ENCODE data around the gene SLC5A9. TPM values are rescaled to one million over a fixed set of nuclear protein-coding genes. Genes with fewer than 3 reads are reported as not detected.

The SLC5A9 gene
- not detected in 2 replicates for total RNA-seq (2013; cell fraction: nucleolus; rRNA removed)
- total RNA-seq (2014; rRNA removed) (not detected in 2 replicates), total RNA-seq (2014; rRNA removed; fragmentation: Illumina TruSeq; extraction: Trizol) (not detected in 2 replicates), total RNA-seq (2021) (not detected in 2 replicates), polyA plus RNA-seq (2011; rRNA removed) (0.03 and 0.06 TPM in 2 replicates), polyA plus RNA-seq (2014; fragmentation: Illumina TruSeq; extraction: Trizol) (not detected in 2 replicates), polyA plus RNA-seq (2014; fragmentation: Nextera tagmentation; extraction: Ambion mirVana) (not detected), polyA plus RNA-seq (2014; rRNA removed) (not detected in 2 replicates), polyA plus RNA-seq (2016; fragmentation: Nextera tagmentation; extraction: Ambion mirVana) (not detected), polyA minus RNA-seq (2011; rRNA and poly(A)+ RNA removed) (not detected in 2 replicates), Bru-seq, nascent RNA (percentile 6 among the genes with signal in this experiment), BruChase-seq, experiment 1, labeled RNA remaining after a 6-hour chase (percentile 7 among the genes with signal in this experiment), BruChase-seq, experiment 2, labeled RNA remaining after a 2-hour chase (not detected)
- polyA plus RNA-seq (2011; ENCODE audit: low read depth), result not detected
- not detected in 2 replicates for polyA plus RNA-seq (2011; cell fraction: cytosol; rRNA removed)
- polyA plus RNA-seq (2011; cell fraction: nucleus; rRNA removed), result not detected in 2 replicates
- polyA plus RNA-seq (2012), result not detected in 2 replicates
- not detected in 2 replicates for polyA minus RNA-seq (2011; cell fraction: cytosol; rRNA and poly(A)+ RNA removed)
- polyA minus RNA-seq (2011; cell fraction: nucleus; rRNA and poly(A)+ RNA removed), result not detected in 2 replicates
- long read RNA-seq, experiment 1, result 0 reads
- long read RNA-seq, experiment 2, result 0 reads

GRCh38 chr1:48222501-48223242, at the start of gene SLC5A9:
SLC5A9 (plus strand) TSS chr1:48222716; CDS start chr1:48222737, 21 bp downstream.
- DNase-seq (ENCODE audit: low read depth, low spot score) (no peak), FAIRE-seq (no peak), ATAC-seq (no peak)
- H3K4me2 ChIP-seq (ENCODE audit: control insufficient read depth, insufficient read depth), result no peak within 1 kb of the TSS
- H3K4me1 ChIP-seq (ENCODE audit: control insufficient read depth, insufficient read depth, low read length), result no peaks in the 10 kb centered on the region
- no peak within 1 kb of the TSS for H2AFZ ChIP-seq (ENCODE audit: control insufficient read depth, low read depth, low read length)
- no peaks in the 10 kb centered on the region for H4K20me1 ChIP-seq (ENCODE audit: control insufficient read depth, insufficient read depth)
- TF ChIP-seq HSF1 (IDR thresholded peaks at IDR 0.05; ENCODE audit: low read depth, low read length) (no peak), ZNF274 (IDR thresholded peaks at IDR 0.05; ENCODE audit: insufficient read depth, insufficient read length) (no peak), NRF1 (conservative IDR thresholded peaks at IDR 0.05; ENCODE audit: low read depth, low read length) (no peak), BACH1 (IDR thresholded peaks at IDR 0.05; ENCODE audit: borderline replicate concordance) (no peak), NR2F1 (conservative IDR thresholded peaks at IDR 0.05) (no peak), FOXK2 (IDR thresholded peaks at IDR 0.05) (no peak), PML (IDR thresholded peaks at IDR 0.05; ENCODE audit: low read length) (no peak), TARDBP (IDR thresholded peaks at IDR 0.05; ENCODE audit: borderline replicate concordance) (no peak), YBX1 (IDR thresholded peaks at IDR 0.05) (no peak)
- no peaks in the 10 kb centered on the region; a peak in 1 of 4 replicates for H3K27me3 ChIP-seq (replicated peaks in 1 of 2; ENCODE audit: control insufficient read depth in 2 of 2, insufficient read depth in 2 of 2, low read length in 1 of 2)
- H3K9me3 ChIP-seq (replicated peaks; ENCODE audit: control insufficient read depth, insufficient read depth, low read length), result no peaks in the 10 kb centered on the region
- intact Hi-C loops (cut with micrococcal nuclease; ENCODE audit: unreplicated experiment) (no loop called here), in situ Hi-C loops (cut with MboI) (no loop called here)
- 49% methylated on average over 8 of the region's 8 CpGs for WGBS (ENCODE audit: insufficient coverage, insufficient replicate concordance, low lambda C conversion rate, missing lambda C conversion rate)
- no peaks in the 10 kb centered on the region for H3K79me2 ChIP-seq (ENCODE audit: control insufficient read depth, insufficient read depth, low read length)
- ChIA-PET CTCF (no interaction called here), RAD21 (ENCODE audit: unreplicated experiment) (no interaction called here), POLR2A (no interaction called here), SMC1A (ENCODE audit: uncharacterized antibody, unreplicated experiment) (no interaction called here)
- H3K4me3 ChIP-seq, result no peak within 1 kb of the TSS
- no peaks in the 10 kb centered on the region for H3K36me3 ChIP-seq (ENCODE audit: control insufficient read depth in 2 of 2, insufficient read depth in 2 of 2, low read length in 1 of 2)
- H3K27ac ChIP-seq (ENCODE audit: control insufficient read depth, insufficient read depth), result no peak within 1 kb of the TSS
- no TSS peak for BruUV-seq (replicated peaks)
- H3K9ac ChIP-seq (ENCODE audit: control insufficient read depth, insufficient read depth, low read length), result no peak within 1 kb of the TSS
